Epithelial cell of esophagus (primary cell): Measurements from ENCODE around the gene ATF6.
A peak's percentile ranks its signal among the peaks of the same experiment; 100 is the strongest.

Source experiments
- DNase-seq: peaks from one replicate; pipeline ENCODE4 v3.0.0; 2010; ENCODE audit warnings: low read depth
- H3K4me3 ChIP-seq: 2 replicates; pipeline ENCODE4 v1.5.1; 2011; ENCODE audit warnings: mild to moderate bottlenecking, low read length, control low read depth
- TF ChIP-seq, protein P1 (sequence below): IDR thresholded peaks from 2 replicates; pipeline ENCODE4 v1.5.1; 2011; ENCODE audit warnings: low read depth, mild to moderate bottlenecking, low read length, control low read depth, inconsistent platforms; ENCODE audit not compliant: insufficient read depth; ENCODE audit errors: missing control alignments

The ATF6 gene

GRCh38 chr1:161932668-161933067, 166.5 kb downstream of the ATF6 start:
- no peak for DNase-seq
- H3K4me3 ChIP-seq: no peak overlapping the region
- TF ChIP-seq, protein P1, sequence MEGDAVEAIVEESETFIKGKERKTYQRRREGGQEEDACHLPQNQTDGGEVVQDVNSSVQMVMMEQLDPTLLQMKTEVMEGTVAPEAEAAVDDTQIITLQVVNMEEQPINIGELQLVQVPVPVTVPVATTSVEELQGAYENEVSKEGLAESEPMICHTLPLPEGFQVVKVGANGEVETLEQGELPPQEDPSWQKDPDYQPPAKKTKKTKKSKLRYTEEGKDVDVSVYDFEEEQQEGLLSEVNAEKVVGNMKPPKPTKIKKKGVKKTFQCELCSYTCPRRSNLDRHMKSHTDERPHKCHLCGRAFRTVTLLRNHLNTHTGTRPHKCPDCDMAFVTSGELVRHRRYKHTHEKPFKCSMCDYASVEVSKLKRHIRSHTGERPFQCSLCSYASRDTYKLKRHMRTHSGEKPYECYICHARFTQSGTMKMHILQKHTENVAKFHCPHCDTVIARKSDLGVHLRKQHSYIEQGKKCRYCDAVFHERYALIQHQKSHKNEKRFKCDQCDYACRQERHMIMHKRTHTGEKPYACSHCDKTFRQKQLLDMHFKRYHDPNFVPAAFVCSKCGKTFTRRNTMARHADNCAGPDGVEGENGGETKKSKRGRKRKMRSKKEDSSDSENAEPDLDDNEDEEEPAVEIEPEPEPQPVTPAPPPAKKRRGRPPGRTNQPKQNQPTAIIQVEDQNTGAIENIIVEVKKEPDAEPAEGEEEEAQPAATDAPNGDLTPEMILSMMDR: no peak

DNA sequence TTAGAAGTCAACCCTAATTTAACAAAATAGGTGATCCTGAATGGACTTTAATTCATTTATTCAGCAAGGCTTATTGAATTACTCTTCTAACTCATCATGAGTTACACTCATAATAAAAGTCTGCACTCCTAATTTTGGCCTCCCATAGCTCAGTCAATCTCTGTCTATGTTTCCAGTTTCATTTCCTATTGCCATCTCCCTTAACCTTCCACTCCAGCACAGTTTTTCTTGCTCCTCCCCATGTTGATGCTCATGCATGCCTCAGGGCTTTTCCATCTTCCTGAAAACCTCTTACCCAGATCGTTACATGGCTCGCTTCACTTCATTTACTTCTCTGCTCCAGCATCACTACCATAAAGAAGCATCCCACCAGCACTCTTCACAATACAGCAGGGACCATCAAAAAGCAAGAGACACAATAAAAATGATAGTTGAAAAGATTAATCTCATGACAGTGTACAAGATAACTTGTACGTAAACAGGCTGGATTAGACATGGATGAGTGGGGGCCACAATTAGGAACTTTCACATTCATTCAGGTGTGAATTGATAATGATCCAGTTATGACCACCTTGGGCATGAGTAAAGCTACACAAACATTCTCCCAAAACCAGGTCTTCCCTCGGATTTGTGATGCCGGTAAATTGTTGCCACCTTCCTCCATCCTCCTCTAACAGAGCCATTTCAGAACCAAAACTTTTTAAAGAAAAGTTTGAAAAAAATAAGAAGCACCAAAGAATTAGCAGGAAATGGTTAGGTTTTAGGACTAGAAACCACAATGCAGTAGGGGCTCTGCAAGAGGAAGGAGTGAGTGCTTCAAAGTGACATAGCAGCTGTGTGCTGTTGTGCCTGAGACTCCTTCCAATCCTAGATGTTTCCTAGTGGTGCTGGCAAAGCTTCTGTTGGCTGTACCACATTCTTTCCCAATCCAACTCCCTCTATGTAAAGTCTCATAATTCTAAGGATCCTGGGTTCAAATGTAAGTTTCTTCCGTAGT, 167.8 kb downstream of the ATF6 start:
- DNase-seq: no peak
- TF ChIP-seq, protein P1: no peak

DNA sequence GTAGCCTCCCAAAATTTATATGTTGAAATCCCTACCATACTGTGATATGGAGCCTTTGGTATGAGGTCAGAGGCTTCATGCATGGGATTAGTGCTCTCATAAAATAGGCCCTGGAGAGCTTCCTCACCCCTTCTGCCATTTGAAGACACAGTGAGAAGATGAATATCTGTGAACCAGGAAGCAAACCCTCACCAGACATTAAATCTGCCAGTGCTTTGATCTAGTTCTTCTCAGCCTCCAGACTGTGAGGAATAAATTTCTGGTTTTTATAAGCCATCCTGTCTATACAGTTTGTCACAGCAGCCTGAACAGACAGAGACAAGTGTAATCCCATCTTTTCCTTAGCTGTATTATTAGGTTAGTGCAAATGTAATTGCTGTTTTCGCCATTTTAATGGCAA, 169.1 kb downstream of the ATF6 start:
- no peak overlapping the region for H3K4me3 ChIP-seq
- no peak for DNase-seq
- TF ChIP-seq, protein P1: no peak

More for the DNA sequence above, 167.8 kb downstream of the ATF6 start:
- H3K4me3 ChIP-seq: no peak overlapping the region

GRCh38 chr1:161936786-161937185, 170.7 kb downstream of the ATF6 start:
- no peak overlapping the region for H3K4me3 ChIP-seq
- TF ChIP-seq, protein P1: no peak
- peak; percentile 67 for DNase-seq

DNA sequence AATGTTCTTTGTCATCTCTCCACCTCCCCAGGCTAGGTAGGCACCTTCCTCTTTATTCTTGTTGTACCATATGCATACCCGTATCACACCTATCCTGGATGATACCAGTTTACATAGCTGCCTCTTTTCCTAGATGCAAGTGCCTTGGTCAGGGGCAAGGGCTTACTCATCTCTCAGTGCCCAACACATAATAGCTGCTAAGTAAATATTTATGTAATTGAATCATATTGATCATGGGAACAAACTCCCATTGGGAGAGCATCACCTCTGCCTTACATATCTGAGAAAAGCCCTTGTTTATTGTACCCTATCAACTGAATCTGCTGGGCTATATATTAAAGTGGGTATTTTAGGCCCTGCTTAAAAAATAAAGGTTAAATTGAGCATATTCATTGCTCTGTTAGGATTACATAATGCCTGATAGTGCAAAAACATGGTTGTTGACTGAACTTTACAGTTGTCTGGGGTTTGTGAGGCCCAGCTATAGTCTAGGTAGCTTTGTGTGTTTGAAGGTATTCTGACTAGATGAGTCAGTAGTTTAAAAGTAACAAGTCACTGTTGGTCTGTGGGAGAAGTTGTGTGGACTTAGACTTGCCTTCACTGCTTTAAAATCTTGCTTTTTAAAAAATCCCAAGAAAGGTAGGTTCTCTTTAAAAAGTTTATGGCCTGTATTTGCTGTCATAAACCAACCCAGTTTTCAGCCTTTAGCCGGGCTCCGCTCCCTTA, 174.9 kb downstream of the ATF6 start:
- DNase-seq: no peak
- no peak overlapping the region for H3K4me3 ChIP-seq
- TF ChIP-seq, protein P1: no peak

DNA sequence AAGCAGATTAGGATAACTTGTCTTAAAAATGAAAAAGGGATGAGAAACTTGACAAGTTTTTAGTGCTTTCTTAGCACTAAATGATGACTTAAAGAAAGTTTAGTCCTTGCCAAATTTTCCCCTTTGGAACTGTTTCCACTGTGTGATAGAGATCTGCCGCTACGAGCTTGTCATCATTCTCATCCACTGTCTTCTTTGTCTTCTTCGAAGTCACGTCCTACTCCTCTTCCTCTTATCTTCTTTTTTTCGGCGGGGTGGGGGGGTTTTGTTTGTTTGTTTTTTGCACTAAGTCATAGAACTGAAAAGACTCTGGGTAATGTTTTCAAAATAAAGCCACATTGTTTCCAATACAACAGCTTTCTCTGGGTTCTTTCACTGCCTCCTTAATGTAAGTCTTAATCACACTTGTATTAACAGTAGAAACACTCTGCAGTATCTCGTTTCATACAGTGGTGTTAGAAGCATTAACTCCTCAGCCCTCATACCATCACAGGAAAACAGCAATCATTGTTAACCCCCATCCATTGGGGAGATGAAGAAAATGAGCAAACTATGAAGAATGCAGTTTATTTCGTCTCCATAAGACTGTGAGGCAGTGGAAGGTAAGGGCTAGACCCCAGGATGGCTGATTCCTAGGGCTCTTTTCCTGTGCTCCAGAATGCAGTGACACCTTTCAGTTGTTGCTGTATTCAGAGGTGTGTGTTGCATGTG, 175.8 kb downstream of the ATF6 start:
- TF ChIP-seq, protein P1: no peak
- H3K4me3 ChIP-seq: no peak overlapping the region
- no peak for DNase-seq
